Tongue (tissue), 2 donors: ENCODE measurements around the gene PDE4B. TPM values are rescaled to one million over a fixed set of nuclear protein-coding genes. Genes with fewer than 3 reads are reported as not detected.

ENCODE experiments used
- small RNA-seq: library from RNA; depleted of rRNA; stranded (forward); fragments of <200 nt; gene quantifications from one replicate; pipeline ENCODE3, GENCODE V24; 2014; ENCODE audit warnings: low replicate concordance
- total RNA-seq: library from RNA; depleted of rRNA; stranded (reverse); fragments of >200 nt; gene quantifications from one replicate; pipeline ENCODE4 v1.2.3, GENCODE V29; 2014

Gene PDE4B
- total RNA-seq, 1 donor from 2014 or later = 31.8 TPM

Small RNAs within 50 kb of the gene (small RNA-seq; reads per million reads assigned to genes)
- gene RN7SL854P (not detected), gene RNU4-88P (not detected)
